Measurements from ENCODE around the gene CNTN5. TPM values are rescaled to one million over a fixed set of nuclear protein-coding genes. Genes with fewer than 3 reads are reported as not detected.

CNTN5 gene
- total RNA-seq, 1 experiment from 2014 or later, result not detected

GRCh38 chr11:99632969-99633368 lies 612.2 kb downstream of the CNTN5 start:
- Histone ChIP-seq H3K18ac (ENCODE audit: insufficient read length, low read depth, low read length) (no peak overlapping the region), H3K4me1 (ENCODE audit: insufficient read depth, low read length) (no peaks in the 10 kb centered on the region), H3K4ac (ENCODE audit: low read depth, low read length) (no peak overlapping the region), H3K23ac (ENCODE audit: insufficient read length, low read depth, low read length) (no peak overlapping the region), H2AFZ (ENCODE audit: low read length) (no peak overlapping the region), H3K4me2 (ENCODE audit: insufficient read depth, insufficient read length, low read length) (no peak overlapping the region), H2BK15ac (ENCODE audit: low read depth, low read length) (no peak overlapping the region), H2BK120ac (ENCODE audit: low read depth, low read length, poor library complexity, severe bottlenecking) (no peak overlapping the region), H3K23me2 (ENCODE audit: insufficient read length, low read depth, low read length, poor library complexity, severe bottlenecking) (no peaks in the 10 kb centered on the region), H3K14ac (ENCODE audit: insufficient read depth, low read length) (no peak overlapping the region), H3K79me2 (ENCODE audit: insufficient read depth, low read length) (no peaks in the 10 kb centered on the region), H3K9ac (ENCODE audit: extremely low read depth, insufficient read length, low read length) (no peak overlapping the region), H2AK5ac (ENCODE audit: insufficient read length, low read length) (no peak overlapping the region), H3K9me3 (ENCODE audit: control insufficient read depth, low read depth, low read length) (no peaks in the 10 kb centered on the region), H3T11ph (ENCODE audit: low read length) (no peak overlapping the region), H4K8ac (replicated peaks; ENCODE audit: insufficient read length, low read depth, low read length) (no peak overlapping the region), H4K91ac (ENCODE audit: insufficient read length, low read depth, low read length) (no peak overlapping the region), H2BK5ac (ENCODE audit: insufficient read length, low read length) (no peak overlapping the region), H2BK20ac (ENCODE audit: low read depth, low read length, poor library complexity, severe bottlenecking) (no peak overlapping the region), H2BK12ac (ENCODE audit: insufficient read length, low read depth, low read length) (no peak overlapping the region), H3K56ac (ENCODE audit: insufficient read length, low read depth, low read length) (no peak overlapping the region), H3K27me3 (ENCODE audit: insufficient read depth, low read length) (no peaks in the 10 kb centered on the region), H3K27ac (ENCODE audit: insufficient read length, low read depth, low read length) (no peak overlapping the region), H4K5ac (ENCODE audit: insufficient read length, low read depth, low read length) (no peak overlapping the region), H4K20me1 (ENCODE audit: control insufficient read depth, insufficient read depth, insufficient read length) (no peaks in the 10 kb centered on the region), H3K79me1 (ENCODE audit: insufficient read depth, low read depth, low read length, poor library complexity, severe bottlenecking) (no peaks in the 10 kb centered on the region)
- Mint-ChIP-seq H3K4me1 (peaks cover 13 to 16% of the 10 kb centered on the region in 2 experiments; a peak in 3 of 4 replicates), H3K27me3 (ENCODE audit: low read depth) (no peaks in the 10 kb centered on the region), H3K4me3 (no peak overlapping the region), H3K36me3 (ENCODE audit: insufficient read depth in 1 of 3, low read depth in 3 of 3) (no peaks in the 10 kb centered on the region), H3K9me3 (peaks cover 0 to 2% of the 10 kb centered on the region in 2 experiments; a peak in 1 of 5 replicates), H3K27ac (no peak overlapping the region)
- TF ChIP-seq CTCF (conservative IDR thresholded peaks at IDR 0.05), result no peak
- DNase-seq, result no peak
- WGBS (ENCODE audit: extremely low coverage, insufficient read length, low lambda C conversion rate), result no CpG with 5 or more reads among the region's 2 CpGs
